Measurements from ENCODE around the gene EXT2.

EXT2 gene

DNA sequence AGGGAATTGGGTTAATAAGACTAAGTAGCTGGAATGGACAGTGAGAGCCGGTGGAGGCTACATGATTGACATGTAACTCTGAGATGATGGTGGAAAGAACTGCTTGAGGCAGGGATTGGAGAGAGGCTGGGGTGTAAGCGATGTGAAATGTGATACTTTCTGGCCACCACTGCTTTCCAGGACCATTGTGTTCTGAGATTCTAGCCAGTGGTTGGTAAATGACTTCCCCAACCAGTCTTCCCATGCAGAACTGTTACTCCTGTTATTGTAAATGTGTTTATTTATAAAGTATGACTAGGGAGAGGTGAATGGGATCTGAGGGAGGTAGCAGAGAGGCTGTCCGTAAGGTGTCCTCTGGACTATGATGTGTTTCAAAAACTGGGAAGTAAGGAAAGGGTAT is 18.1 kb downstream of the EXT2 start:
- Histone ChIP-seq H3K4me1 (ENCODE audit: control insufficient read depth, low read length) (peaks cover 4% of the 10 kb centered on the region), H3K9me2 (replicated peaks; ENCODE audit: control insufficient read depth, low read length) (no peaks in the 10 kb centered on the region), H3K27me3 (ENCODE audit: control insufficient read depth, low read length) (no peaks in the 10 kb centered on the region), H3F3A (ENCODE audit: control insufficient read depth, insufficient read depth) (no peaks in the 10 kb centered on the region), H3K27ac (ENCODE audit: low read depth, low read length) (no peak overlapping the region), H3K36me3 (ENCODE audit: control insufficient read depth, low read length) (peaks cover 39% of the 10 kb centered on the region), H4K20me1 (ENCODE audit: control insufficient read depth, insufficient read depth, low read depth, low read length) (no peaks in the 10 kb centered on the region), H3K4me3 (ENCODE audit: low read length) (no peak overlapping the region), H3K9me3 (ENCODE audit: control insufficient read depth, insufficient read depth, low read length) (no peaks in the 10 kb centered on the region), H3K79me2 (ENCODE audit: control insufficient read depth, low read length) (no peaks in the 10 kb centered on the region), H3K4me2 (ENCODE audit: low read length) (no peak overlapping the region)
- TF ChIP-seq, protein P1, sequence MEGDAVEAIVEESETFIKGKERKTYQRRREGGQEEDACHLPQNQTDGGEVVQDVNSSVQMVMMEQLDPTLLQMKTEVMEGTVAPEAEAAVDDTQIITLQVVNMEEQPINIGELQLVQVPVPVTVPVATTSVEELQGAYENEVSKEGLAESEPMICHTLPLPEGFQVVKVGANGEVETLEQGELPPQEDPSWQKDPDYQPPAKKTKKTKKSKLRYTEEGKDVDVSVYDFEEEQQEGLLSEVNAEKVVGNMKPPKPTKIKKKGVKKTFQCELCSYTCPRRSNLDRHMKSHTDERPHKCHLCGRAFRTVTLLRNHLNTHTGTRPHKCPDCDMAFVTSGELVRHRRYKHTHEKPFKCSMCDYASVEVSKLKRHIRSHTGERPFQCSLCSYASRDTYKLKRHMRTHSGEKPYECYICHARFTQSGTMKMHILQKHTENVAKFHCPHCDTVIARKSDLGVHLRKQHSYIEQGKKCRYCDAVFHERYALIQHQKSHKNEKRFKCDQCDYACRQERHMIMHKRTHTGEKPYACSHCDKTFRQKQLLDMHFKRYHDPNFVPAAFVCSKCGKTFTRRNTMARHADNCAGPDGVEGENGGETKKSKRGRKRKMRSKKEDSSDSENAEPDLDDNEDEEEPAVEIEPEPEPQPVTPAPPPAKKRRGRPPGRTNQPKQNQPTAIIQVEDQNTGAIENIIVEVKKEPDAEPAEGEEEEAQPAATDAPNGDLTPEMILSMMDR (IDR thresholded peaks at IDR 0.05; ENCODE audit: low read depth, low read length, poor library complexity, severe bottlenecking): no peak
- TF ChIP-seq EZH2phosphoT487 (IDR thresholded peaks at IDR 0.05; ENCODE audit: borderline replicate concordance, low read length): no peak

DNA sequence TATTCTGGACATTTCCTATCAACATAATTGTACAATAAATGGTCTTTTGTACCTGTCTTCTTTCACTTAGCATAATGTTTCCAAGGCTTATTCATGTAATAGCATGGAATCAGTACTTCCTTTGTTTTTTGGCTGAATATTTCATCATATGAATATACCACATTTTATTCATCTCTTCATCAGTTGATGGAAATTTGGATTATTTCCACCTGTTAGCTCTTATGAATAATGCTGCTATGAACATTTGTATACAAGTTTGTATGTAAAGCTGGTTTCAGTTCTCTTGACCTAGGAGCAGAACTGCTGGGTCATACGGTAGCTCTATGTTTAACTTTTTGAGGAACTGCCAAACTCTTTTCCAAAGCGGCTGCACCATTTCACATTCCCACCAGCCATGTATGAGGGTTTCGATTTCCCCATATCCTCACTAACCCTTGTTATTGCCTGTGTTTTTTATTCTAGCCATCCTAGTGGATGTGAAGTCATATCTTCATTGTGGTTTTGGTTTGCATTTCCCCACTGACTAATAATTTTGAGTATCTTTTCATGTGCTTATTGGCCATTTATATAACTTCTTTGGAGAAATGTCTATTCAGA is 20.9 kb downstream of the EXT2 start:
- H3K79me2 ChIP-seq (ENCODE audit: control insufficient read depth, low read length): no peaks in the 10 kb centered on the region
- no peaks in the 10 kb centered on the region for H3F3A ChIP-seq (ENCODE audit: control insufficient read depth, insufficient read depth)
- no peak overlapping the region for H3K27ac ChIP-seq (ENCODE audit: low read depth, low read length)
- H3K4me1 ChIP-seq (ENCODE audit: control insufficient read depth, low read length): no peaks in the 10 kb centered on the region
- no peak overlapping the region for H3K4me2 ChIP-seq (ENCODE audit: low read length)
- no peaks in the 10 kb centered on the region for H4K20me1 ChIP-seq (ENCODE audit: control insufficient read depth, insufficient read depth, low read depth, low read length)
- peaks cover 34% of the 10 kb centered on the region for H3K36me3 ChIP-seq (ENCODE audit: control insufficient read depth, low read length)
- no peak overlapping the region for H3K4me3 ChIP-seq (ENCODE audit: low read length)
- no peaks in the 10 kb centered on the region for H3K9me3 ChIP-seq (ENCODE audit: control insufficient read depth, insufficient read depth, low read length)
- TF ChIP-seq, protein P1 (IDR thresholded peaks at IDR 0.05; ENCODE audit: low read depth, low read length, poor library complexity, severe bottlenecking): no peak
- TF ChIP-seq EZH2phosphoT487 (IDR thresholded peaks at IDR 0.05; ENCODE audit: borderline replicate concordance, low read length): no peak
- H3K9me2 ChIP-seq (replicated peaks; ENCODE audit: control insufficient read depth, low read length): no peaks in the 10 kb centered on the region
- no peaks in the 10 kb centered on the region for H3K27me3 ChIP-seq (ENCODE audit: control insufficient read depth, low read length)

DNA sequence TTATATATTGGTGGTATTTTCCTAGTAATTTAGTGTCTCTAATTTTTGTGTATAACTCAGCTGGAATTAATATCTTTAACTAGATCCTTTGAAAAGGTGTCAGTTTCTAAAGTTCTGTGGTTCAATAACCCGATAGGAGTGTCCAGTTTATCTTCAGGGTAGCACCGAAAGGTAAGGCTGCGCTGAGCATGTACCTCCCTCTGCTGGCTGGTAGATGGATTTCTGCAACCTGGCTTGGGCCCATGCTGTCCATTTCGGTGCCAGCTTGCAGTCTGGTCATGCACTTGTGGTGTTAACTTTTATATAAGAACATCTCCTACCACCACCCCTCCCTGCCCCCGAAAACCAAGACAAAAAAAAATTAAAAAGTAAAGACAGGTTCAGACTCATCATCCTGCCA is 24.7 kb downstream of the EXT2 start:
- no peaks in the 10 kb centered on the region for H3K9me3 ChIP-seq (ENCODE audit: control insufficient read depth, insufficient read depth, low read length)
- no peaks in the 10 kb centered on the region for H3K27me3 ChIP-seq (ENCODE audit: control insufficient read depth, low read length)
- H4K20me1 ChIP-seq (ENCODE audit: control insufficient read depth, insufficient read depth, low read depth, low read length): no peaks in the 10 kb centered on the region
- H3K79me2 ChIP-seq (ENCODE audit: control insufficient read depth, low read length): no peaks in the 10 kb centered on the region
- H3K36me3 ChIP-seq (ENCODE audit: control insufficient read depth, low read length): peaks cover 23% of the 10 kb centered on the region
- no peak overlapping the region for H3K4me3 ChIP-seq (ENCODE audit: low read length)
- H3K9me2 ChIP-seq (replicated peaks; ENCODE audit: control insufficient read depth, low read length): no peaks in the 10 kb centered on the region
- no peaks in the 10 kb centered on the region for H3K4me1 ChIP-seq (ENCODE audit: control insufficient read depth, low read length)
- H3F3A ChIP-seq (ENCODE audit: control insufficient read depth, insufficient read depth): no peaks in the 10 kb centered on the region
- H3K4me2 ChIP-seq (ENCODE audit: low read length): no peak overlapping the region
- TF ChIP-seq EZH2phosphoT487 (IDR thresholded peaks at IDR 0.05; ENCODE audit: borderline replicate concordance, low read length): no peak
- TF ChIP-seq, protein P1 (IDR thresholded peaks at IDR 0.05; ENCODE audit: low read depth, low read length, poor library complexity, severe bottlenecking): no peak
- H3K27ac ChIP-seq (ENCODE audit: low read depth, low read length): no peak overlapping the region

Data from DOHH2 (cell line).